Panc1 (cell line): ENCODE measurements around the gene ITPA.

Source experiments
- CTCF ChIP-seq: fragments of 450-650 bp; IDR thresholded peaks from 2 replicates; pipeline ENCODE4 v1.5.1; 2017; ENCODE audit warnings: mild to moderate bottlenecking
- SIN3A ChIP-seq: IDR thresholded peaks from 2 replicates; pipeline ENCODE4 v1.6.1; 2012; ENCODE audit warnings: low read depth, mild to moderate bottlenecking, low read length, moderate library complexity, borderline replicate concordance; ENCODE audit not compliant: insufficient read depth
- TCF7L2 ChIP-seq: IDR thresholded peaks from 2 replicates; pipeline ENCODE4 v1.6.1; 2011; ENCODE audit warnings: mild to moderate bottlenecking, low read depth, low read length, inconsistent platforms

GRCh38 chr20:3161316-3162079, 47.8 kb upstream of the ITPA start:
- no peak for TF ChIP-seq SIN3A
- no peak for TF ChIP-seq CTCF
- no peak for TF ChIP-seq TCF7L2
